Activated CD4-positive, CD25-positive, alpha-beta regulatory T cell treated with anti-CD3 and anti-CD28 coated beads, Interleukin-2, amount 50 U/mL, for 72 hours (primary cell): Measurements from ENCODE around the gene TRABD2A.

Source experiments
- DNase-seq: peaks from one replicate; pipeline ENCODE4 v3.0.0; 2021

Gene TRABD2A

DNA sequence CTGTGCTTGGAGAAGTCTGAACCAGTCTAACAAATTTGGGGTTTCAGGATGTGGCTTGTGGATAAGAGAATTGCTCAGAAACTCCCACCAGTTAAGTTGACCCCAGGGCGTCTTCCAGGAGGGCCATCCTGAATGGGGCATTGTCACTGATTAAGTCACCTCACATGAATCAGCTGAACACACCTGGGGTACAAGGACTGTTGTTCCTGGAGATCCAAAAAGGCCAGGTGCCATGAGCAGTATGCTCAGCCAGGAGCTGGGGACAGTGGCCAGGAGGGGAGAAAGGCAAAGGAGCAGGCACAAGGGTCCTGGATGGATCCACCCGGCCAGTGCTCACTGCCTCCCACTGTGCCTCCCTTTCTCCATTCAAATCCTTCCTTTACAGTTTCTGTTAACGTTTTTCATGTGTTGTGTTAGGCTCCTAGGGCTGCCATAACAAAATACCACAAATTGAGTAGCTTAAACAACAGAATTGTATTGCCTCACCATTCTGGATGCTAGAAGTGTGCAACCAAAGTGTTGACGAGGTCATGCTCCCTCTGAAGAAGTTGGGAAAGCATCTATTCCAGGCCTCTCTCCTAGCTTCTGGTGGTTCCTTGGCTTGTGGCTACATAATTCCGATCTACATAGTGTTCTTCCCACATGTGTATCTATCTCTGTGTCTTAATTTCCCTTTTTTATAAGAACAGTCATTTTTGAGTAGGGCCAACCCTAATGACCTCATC is 33.4 kb downstream of the TRABD2A start:
- no peak for DNase-seq

DNA sequence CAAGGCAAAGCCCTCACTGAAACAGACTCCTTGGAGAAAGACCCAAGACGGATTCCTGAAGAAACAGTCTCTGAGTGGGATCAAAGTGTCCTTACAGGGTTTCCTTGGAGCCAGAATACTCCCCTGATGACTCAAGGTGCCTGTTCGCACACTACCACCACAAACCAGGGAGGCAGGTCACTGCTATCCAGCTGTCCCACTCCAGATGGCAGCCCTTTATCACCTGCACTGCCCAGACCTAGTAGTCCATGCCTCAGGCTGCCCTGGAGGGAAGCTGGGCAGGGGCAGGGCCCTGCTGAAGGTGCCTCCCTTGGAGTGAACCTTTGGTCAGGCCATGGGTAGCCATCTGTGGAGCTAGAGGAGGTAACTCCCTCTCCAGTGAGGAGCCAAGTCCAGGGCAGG is 34.1 kb downstream of the TRABD2A start:
- no peak for DNase-seq

DNA sequence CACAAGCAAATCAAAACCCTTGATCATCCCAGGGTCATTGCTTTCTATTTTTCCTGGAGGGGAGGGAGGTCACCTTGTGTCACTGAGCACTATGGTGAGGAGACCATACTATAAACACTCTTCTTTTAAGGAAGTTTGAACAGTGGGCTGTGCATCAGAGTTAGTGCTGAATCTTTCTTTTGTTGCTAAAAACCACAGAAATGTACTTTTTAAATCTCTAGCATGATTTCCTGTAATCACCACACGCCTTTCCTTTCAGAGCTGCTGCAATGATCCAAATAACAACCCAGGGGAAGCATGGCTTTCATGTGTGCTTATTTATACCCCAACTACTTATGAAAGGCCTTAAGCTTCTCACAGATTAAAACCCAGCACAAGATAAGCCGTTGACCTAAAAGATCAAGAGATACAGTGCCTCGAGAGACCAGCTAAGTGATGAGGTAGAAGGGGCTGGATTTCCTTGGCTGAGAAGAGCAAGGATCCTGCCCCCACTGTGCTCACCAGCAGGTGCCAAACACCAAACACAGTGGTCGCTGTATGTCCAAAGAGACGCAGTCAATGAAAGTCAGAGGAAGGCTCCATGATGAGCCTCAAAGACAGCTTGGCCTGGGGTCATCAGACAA is 34.7 kb downstream of the TRABD2A start:
- no peak for DNase-seq

- DNase-seq = no peak
Observed at GRCh38 chr2:84844141-84844540, 36.7 kb downstream of the TRABD2A start.

GRCh38 chr2:84841577-84841976 is 39.3 kb downstream of the TRABD2A start:
- DNase-seq = no peak

DNA sequence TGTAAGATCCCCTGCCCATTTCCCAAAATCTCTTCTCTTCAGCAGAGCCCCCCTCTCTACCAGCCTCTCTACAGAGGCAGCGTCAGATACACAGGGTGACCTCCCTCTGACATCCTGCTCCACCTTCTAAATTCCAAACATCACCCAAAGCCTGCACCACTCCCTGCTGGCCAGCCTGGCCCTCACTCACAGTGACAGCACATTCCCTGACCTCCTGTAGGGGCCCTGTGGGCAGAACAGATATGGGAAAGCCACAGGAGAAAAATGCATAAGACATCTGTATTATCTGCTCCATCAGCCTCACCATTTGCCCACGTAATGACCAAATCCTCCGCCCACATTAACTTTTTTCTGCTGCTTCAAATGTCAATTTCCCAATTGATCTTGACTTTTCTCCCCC is 40.6 kb downstream of the TRABD2A start:
- DNase-seq = no peak

DNA sequence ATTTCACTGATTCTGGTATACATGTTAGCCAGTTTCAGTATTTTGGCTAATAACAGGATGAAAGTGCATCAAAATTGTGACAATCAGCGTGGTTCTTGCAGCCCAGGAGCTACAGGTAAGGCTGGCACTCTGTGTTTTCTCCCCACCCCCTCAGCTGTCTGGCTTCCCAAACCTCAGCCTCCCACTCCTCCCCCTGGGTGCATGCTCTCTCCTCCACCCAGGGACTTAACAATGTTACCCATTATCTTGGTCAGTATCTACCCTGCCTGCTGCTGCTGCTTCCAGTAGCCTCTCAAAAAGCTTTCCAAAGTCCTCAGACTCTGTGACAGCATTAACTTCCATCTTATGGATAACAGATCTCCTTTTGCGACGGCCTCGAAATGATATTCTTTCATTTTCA is 41.0 kb downstream of the TRABD2A start:
- DNase-seq = no peak

DNA sequence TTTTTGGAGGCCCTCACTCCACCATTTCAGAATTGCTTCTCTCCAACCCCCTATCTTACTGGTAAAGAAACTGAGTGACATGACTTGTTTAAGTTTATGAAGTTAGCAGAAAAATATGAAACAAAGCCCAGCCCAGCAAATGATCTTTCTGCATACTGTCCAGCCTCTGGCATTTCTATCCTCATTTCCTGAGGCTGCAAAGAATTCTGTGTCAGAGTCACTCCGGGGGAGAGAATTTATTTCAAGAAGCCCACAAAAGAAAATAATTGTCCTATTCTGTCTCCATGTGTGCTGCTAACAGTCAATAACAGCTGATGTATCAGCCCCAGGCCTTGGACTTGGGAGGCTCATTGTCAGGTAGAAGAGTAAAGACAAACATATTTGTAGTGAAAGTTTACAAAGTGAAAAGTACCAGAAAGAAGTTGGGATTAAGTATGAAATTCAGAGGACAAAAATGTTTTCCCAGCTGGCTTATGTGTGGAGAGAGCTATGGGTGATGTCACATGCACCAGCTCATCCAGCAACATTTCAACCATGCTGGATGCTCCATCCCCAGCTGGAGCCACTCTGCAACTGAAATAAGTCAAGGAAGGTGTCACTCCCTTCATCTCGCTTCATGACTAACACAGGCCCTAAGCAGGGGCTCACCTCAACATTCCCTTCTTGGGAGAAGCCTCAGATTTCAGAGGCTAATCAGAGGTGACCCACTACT is 42.3 kb downstream of the TRABD2A start:
- no peak for DNase-seq

DNA sequence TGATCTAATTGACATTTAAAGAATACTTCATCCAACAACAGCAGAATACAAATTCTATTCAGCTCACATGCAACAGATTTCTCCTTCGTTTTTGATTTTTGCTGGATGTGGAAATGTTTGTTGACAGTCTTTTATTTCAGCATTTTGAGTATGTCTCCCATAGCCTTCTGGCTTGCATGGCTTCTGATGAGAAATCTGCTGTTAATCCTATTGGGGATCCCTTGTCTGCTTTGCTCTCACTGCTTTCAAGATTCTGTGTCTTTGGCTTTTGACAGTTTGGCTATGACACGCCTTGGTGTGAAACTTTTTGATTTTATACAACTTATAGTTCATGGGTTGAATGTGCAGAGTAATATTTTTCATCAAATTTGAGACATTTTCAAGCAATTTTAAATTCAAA is 44.7 kb downstream of the TRABD2A start:
- no peak for DNase-seq

GRCh38 chr2:84833481-84834150 is 47.3 kb downstream of the TRABD2A start:
- no peak for DNase-seq

DNA sequence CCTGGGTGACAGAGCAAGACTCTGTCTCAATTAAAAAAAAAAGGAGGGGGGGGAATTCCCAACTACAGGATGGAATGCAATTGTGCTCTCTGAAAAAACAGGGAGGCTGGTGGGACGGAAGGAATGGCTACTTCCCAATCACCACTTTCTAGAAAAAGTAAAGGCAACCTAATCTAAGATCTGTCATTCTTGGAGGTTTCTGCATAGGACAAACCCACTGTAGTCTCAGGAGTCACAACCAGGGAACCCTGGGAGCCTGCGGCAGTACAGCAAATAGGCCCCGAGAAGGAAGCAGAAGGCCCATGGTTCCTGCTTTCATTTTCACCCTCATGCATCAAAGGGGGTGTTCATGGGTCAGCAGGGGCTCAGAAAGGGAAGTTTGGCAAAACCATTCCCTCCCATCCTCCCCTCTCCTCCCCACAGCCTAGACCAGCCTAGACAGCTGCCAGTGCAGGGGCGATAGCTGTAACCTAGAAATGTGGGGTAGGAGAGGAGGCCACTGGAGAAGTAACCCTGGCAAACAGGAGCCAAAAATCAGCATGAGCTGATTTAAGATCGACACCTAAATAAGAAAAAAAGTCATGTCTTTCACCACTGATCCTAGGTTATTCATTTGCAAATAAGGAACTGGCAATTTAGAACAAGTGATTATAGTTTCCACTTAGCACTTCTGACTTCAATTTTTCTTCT is 48.0 kb downstream of the TRABD2A start:
- DNase-seq = no peak

- no peak for DNase-seq
Observed at GRCh38 chr2:84830758-84831500, 50.0 kb downstream of the TRABD2A start.

DNA sequence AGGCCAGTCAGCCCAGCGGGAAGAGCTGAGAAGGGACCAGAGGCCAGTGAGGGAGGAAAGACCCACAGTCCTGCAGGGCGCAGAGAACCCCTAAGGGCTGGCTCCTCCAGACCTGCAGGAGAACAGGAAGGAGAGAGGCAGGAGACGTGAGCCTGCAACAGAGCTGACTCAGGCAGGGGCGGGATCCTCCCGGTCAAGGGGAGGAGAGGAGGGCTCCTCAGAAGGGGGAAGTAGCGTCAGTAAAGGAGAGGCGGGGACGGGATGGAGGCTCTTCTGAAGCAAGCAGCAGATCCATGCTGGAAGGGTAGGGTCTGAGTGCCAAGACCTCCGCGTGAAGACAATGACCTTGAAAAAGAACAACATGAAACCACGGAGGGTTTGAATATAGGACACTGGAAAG is 50.8 kb downstream of the TRABD2A start:
- DNase-seq = no peak

DNA sequence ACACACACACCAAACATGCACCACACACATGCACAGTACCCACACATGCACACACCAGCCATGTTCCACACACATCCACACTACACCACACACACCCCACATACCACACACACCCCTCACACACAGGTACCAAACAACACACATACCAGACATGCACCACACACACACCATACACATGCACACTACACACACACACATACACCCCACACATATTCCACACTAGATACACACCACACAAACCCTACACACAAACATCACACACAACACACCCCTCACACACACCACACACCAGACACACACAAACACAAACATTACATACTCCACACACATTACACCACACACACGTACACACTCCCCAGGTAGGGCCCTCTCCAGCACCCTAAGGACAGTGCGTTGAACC is 51.2 kb downstream of the TRABD2A start:
- DNase-seq = no peak

DNA sequence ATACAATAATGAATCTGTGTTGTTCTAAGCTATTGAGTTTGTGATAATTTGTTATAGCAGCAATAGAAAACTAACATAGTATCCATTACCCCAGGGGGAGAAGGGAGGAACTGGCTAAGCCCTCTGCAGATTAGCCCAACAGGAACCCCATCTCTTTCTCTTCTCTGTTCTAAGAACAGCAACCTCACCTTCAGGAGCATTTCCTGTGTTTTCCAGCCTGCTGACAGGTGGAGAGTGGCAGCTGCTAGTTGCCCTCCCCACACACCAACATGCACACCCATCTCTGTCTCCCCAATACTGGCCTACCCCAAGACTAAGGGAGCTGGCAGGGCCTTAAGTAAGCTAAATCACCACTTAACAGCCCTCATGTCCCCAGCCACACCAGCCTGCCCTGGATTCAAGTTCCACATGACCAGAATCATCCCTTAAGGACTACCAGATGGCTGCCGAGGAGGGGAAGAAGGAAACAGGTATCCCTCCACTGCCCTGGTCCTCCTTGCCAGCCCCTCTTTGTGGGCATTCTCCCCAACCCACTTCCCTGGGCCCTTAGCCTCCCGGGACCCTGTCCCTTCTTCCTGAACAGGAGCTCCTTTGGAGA is 52.8 kb downstream of the TRABD2A start:
- DNase-seq = no peak

DNA sequence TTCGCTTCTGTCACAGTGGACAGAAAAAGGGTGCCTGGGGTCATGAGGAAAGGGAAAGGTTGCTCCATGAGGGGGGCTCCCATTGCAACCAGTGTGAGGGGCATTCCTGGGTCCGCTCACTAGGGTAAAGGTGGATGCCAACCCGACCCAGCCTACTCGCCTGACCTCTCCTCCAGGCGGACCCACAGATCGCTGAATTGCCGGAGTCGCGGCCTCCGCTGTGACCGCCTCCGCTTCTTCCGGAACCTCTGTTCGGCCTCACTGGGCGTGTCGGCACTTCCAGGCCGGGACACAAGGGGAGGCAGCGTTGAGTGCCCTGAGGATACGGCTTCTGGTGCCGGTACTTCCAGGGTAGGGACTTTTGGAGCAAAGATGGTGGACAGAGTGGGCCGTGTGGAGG is 57.1 kb downstream of the TRABD2A start:
- no peak for DNase-seq

- DNase-seq = no peak
Observed at GRCh38 chr2:84823229-84823628, 57.7 kb downstream of the TRABD2A start.

GRCh38 chr2:84821806-84822205 is 59.1 kb downstream of the TRABD2A start:
- DNase-seq = no peak

DNA sequence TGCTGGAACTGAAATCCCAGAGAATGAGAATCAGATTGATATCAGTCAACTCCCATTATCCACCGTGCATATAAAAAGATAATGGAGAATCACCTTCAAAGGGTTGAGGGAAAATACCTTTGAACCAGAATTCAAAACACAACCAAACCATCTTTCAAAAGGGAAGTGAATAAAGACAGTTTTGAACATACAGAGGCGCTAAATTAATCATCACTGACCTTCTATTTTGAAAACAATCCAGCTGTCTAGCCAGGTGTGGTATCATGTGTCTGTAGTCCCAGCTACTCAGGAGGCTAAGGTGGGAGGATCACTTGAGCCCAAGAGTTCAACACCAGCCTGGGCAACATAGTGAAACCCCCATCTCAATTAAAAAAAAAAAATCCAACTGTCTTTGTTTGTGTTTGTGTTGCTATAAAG is 63.6 kb downstream of the TRABD2A start:
- DNase-seq = no peak

- no peak for DNase-seq
Observed at GRCh38 chr2:84816426-84817026, 64.4 kb downstream of the TRABD2A start.

DNA sequence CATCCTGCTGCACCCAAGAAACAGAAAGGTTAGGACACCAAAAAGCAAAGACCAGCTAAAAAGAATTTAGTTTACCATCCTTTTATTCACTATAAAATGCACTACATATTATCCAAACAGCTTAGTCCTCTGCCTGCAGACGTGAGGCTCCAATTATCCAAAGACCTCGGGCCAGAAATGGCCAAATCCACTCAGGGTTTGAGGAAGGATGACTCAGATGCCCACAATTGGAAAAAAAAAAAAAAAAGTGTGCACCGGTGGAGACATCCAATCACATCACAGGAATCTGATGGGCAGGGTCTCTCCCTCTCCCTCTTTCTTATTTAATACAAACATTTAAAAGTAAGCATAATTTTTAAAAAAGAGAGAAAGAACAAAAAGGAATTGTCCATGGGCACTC is 65.7 kb downstream of the TRABD2A start:
- no peak for DNase-seq
